NCI-H128 (cell line): ENCODE results near the gene RELB.

Experiments
- DNase-seq: peaks from one replicate; lab custom pipeline; 2025; ENCODE audit not compliant: unreplicated experiment; lab: John Stamatoyannopoulos, UW

Gene RELB

DNA sequence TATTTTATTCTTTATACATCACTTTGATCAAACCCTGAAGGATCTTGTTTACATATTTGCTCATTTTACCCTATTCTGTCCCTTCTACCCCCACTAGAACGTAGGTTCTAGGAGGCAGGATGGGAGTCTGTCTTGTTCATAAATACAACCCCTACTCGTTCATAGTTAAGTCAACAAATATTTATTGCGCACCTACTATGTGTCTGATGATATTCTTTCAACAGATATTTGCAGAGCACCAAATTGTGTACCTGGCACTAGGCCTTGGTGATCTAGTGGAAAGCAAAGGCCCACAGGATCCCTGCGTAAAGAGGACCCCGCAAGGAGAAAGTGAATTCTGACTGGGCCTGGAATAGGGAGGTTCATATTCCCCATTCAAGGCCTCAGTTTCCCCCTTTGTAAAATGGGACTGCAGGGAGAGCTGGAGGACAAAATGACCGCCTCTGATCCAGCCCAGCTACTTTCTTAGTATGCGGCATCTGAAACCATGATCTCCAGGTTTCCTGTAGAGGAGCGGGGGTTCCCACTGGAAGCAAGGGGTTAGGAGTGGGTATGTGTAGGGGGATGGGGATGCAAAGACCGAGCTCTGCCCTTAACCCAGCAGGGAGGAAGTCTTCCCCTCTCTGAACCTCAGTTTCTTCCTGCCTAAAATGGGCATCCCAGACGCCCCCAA, 77.3 kb downstream of the RELB start:
- no peak for DNase-seq

DNA sequence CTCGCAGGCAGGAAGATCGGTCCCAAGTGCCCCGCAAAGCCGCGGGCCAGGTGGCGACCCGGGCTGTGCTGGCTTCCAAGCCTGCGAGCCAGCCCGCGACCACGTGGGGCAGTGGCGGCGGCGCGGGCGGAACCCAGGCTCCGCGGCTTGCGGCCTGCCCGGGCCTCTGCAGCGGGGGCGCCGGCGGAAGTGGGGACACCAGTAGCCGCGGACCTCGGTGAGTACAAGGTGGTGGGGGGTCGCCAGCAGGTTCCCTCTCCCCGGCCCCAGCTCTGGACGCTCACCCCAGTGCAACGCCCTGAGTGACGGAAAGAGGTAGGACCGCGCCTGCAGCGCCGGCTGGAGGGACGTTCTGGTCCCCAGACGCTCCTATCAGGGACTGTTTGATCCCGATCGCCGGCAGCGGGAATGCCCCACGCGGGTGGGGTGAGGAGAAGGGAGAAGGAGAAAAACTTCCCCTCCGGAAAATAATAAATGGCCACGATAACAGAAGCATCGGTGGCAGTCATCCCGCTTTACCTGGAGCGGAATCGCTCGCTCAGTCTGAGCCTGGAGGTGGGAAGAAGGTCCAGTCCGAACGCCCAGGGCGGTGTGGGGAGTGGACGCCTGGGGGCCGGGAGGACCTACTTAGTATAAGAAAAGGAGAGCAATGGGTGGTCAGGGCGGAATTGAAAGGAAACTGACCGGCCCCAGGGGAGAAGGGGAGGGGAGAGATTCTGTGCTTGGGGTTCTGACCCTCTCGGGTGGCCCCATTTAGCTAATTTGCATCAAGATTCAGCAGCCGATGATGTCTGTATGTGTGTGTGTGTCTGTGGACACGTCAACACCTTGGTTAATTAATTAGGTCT, 78.0 kb downstream of the RELB start, which contains the start of gene GEMIN7:
TSS of gene GEMIN7 (plus strand) at position 198 of the 848 bp plus-strand sequence. CDS start 10,855 bp downstream, outside the sequence.
- peak; percentile 26 for DNase-seq

DNA sequence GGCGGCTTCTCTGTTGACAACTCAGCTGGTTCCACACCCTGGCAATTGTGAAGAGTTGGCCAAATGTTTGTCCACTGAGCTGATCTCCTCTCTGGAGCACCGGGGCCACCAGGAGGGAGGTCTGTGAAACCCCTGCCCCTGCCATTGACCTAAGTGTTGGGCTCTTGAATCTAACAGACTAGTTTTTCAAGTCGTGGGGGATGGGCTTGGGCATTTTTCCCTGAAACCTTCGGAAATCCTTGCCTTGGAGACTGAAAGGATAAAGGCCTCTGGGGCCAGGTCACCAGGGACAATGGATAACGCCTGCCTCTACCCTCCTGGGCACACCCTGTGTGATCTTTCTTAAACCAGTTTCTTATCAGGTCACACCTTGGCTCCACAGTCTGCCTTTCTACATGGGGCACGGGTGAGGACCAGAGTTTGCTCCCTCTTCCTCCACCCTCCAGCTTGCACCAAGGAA, 78.7 kb downstream of the RELB start:
- DNase-seq, result no peak

DNA sequence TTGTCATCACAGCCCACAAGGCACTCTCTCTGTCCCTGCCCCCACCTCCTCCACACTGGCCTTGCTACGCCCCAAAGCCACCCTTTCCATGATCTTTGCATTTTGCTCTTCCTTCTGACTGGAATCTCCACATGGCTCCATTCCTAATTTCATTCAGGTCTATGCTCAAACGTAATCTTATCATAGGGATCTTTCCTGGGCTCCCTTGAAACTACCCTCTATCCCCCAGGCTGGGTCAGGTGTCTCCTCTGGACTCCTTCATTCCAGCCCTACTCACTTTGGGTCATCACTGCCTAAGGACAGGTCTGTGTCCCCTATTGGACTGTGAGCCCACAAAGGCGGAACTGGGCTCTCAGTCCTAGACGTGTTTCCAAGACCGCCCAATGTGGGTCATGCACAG, 80.9 kb downstream of the RELB start:
- DNase-seq, result no peak

DNA sequence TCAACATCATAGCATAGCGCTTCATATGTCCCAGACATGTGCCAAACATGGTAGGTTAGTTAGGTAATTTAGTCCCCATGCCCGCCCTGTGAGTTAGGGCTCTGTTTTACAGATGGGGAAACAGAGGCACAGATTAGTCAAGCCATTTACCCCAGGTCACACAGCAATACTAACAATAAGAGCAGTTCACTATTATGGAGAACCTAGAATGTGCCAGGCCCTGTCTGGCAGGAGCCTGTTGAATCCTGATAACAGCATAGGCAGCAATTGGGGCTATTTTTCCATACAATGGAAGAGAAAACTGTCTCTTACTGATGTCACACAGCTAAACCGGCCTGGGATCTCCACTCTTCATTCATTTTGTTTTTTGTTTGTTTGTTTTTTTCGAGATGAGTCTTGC, 85.2 kb downstream of the RELB start:
- no peak for DNase-seq

DNA sequence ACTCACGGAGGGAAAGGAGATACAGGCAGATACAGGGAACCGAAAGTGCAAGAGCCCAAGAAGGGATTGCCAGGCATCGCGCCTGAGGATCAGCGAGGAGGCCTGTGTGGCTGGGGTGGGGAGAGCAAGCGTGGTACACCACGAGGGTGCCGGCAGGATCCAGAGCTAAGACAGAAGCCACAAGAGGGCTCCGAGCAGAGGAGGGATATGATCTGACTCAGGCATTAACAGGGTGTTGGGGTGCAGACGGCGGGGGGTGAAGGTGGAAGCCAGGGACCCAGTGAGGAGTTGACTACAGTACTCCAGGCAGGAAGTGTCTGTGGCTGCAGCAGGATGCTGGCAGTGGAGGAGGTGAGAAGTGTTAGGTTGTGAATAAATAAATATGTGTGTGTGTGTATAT, 86.3 kb downstream of the RELB start:
- DNase-seq, result no peak
